Measurements from ENCODE around the gene TEK.

DNA sequence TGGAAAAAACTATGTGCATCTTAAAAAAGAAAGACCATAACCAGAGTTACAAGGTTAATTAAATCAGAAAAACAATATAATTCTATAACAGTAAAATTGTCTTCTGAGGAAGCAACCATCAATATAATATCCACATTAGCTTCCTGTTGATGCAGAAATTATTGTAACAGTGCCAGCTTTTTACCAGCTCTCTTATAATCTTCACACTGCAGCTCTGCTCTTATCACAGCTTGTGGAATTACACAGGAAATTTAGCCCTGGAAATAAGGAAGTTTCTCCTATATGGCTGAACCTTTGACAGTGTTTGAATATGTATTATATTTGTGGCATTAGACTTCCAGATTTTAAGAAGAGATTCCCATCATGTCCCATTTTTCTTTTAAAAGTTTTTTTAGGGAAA, 49.1 kb upstream of the TEK start:
- TF ChIP-seq EGR1 (IDR thresholded peaks at IDR 0.05) (no peak), CEBPB (IDR thresholded peaks at IDR 0.05) (no peak), EP300 (IDR thresholded peaks at IDR 0.05; ENCODE audit: borderline replicate concordance) (no peak), TAF1 (IDR thresholded peaks at IDR 0.05; ENCODE audit: low read depth) (no peak), YY1 (IDR thresholded peaks at IDR 0.05; ENCODE audit: low read depth) (no peak), RAD21 (IDR thresholded peaks at IDR 0.05; ENCODE audit: low read depth) (no peak), NFIC (IDR thresholded peaks at IDR 0.05) (no peak), TCF12 (IDR thresholded peaks at IDR 0.05; ENCODE audit: low read depth) (no peak), FOXM1 (IDR thresholded peaks at IDR 0.05; ENCODE audit: borderline replicate concordance, low read depth) (no peak), ZBTB7A (IDR thresholded peaks at IDR 0.05; ENCODE audit: low read depth) (no peak)
- TF ChIP-seq, protein P1, sequence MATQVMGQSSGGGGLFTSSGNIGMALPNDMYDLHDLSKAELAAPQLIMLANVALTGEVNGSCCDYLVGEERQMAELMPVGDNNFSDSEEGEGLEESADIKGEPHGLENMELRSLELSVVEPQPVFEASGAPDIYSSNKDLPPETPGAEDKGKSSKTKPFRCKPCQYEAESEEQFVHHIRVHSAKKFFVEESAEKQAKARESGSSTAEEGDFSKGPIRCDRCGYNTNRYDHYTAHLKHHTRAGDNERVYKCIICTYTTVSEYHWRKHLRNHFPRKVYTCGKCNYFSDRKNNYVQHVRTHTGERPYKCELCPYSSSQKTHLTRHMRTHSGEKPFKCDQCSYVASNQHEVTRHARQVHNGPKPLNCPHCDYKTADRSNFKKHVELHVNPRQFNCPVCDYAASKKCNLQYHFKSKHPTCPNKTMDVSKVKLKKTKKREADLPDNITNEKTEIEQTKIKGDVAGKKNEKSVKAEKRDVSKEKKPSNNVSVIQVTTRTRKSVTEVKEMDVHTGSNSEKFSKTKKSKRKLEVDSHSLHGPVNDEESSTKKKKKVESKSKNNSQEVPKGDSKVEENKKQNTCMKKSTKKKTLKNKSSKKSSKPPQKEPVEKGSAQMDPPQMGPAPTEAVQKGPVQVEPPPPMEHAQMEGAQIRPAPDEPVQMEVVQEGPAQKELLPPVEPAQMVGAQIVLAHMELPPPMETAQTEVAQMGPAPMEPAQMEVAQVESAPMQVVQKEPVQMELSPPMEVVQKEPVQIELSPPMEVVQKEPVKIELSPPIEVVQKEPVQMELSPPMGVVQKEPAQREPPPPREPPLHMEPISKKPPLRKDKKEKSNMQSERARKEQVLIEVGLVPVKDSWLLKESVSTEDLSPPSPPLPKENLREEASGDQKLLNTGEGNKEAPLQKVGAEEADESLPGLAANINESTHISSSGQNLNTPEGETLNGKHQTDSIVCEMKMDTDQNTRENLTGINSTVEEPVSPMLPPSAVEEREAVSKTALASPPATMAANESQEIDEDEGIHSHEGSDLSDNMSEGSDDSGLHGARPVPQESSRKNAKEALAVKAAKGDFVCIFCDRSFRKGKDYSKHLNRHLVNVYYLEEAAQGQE (IDR thresholded peaks at IDR 0.05; ENCODE audit: low read depth), result no peak
- TF ChIP-seq, protein P2, sequence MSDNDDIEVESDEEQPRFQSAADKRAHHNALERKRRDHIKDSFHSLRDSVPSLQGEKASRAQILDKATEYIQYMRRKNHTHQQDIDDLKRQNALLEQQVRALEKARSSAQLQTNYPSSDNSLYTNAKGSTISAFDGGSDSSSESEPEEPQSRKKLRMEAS (IDR thresholded peaks at IDR 0.05), result no peak
- TF ChIP-seq, protein P3, sequence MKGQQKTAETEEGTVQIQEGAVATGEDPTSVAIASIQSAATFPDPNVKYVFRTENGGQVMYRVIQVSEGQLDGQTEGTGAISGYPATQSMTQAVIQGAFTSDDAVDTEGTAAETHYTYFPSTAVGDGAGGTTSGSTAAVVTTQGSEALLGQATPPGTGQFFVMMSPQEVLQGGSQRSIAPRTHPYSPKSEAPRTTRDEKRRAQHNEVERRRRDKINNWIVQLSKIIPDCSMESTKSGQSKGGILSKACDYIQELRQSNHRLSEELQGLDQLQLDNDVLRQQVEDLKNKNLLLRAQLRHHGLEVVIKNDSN (IDR thresholded peaks at IDR 0.05), result no peak

All from Ishikawa (cell line).